Iris pigment epithelial cell (primary cell): ENCODE measurements around the gene ABCA9.
A peak's percentile ranks its signal among the peaks of the same experiment; 100 is the strongest.

Experiments used
- DNase-seq: peaks from one replicate; pipeline ENCODE4 v3.0.0-alpha.2; 2011; ENCODE audit warnings: low read depth

ABCA9 gene

DNA sequence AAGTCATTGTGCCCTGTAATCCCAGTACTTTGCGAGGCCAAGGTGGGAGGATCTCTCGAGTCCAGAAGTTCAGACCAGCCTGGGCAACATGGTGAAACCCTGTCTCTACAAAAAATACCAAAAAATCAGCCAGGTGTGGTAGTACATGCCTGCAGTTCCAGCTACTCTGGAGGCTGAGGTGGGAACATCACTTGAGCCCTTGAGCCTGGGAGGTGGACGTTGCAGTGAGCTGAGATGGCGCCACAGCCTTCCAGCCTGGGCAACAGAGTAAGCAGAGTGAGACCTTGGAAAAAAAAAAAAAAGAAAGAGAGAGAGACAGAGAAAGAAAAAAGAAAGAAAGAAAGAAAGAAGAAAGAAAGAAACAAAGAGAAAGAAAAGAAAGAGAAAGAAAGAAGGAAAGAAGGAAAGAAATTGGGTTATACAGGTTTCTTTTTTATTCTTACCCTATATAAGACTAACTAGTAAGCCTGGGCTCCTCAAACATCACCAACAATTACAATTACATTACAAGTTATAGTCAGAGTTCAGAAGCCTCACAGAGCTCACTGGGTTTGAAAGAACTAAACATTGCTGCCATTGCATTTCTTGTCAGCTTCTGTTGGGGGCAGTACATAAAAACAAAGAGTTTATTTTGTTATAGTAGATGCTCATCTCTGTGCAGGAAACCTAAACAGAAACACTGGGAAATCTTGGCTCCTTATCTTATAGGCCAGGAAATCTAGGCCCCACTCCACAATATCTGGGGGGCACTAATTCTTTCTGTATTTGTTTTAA, 6.7 kb upstream of the ABCA9 start:
- no peak for DNase-seq

DNA sequence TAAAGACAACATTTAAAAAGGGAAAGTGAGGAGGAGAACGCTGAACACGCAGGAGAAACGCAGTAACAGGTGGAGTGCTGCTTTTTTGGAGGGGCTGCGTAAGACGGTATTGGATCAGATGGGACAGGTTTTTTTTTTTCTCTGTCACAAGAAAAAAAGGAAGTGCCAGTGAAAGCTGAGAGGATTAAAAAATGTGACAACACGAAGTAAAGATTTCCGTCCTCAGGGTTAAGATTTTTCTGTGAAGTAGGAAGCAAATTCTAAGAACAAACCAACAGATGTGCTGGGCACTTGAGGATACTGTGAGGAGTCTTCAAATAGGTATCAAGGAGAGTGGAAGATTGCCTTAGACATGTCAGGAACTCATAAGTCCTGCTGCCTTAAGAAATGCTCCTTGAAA, 5.8 kb upstream of the ABCA9 start:
- DNase-seq, result no peak

DNA sequence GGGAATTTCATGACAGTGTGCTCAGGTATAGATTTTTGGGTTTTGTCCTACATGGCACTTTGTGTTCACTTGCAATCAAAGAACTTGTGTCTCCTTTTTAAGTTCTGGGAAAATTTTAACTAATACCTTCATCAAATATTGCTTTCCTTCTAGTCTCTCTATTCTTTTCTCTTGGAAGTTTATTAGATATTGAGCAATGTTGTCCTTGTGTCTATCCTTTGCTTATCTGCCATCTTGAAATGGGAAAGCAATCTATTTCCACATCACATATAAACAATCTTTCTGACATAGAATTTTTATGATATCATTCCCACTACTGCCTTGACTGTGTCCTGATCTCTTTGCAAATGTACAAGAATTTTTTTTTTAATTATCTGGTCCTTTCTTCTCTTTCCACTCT, 4.4 kb upstream of the ABCA9 start:
- DNase-seq, result no peak

DNA sequence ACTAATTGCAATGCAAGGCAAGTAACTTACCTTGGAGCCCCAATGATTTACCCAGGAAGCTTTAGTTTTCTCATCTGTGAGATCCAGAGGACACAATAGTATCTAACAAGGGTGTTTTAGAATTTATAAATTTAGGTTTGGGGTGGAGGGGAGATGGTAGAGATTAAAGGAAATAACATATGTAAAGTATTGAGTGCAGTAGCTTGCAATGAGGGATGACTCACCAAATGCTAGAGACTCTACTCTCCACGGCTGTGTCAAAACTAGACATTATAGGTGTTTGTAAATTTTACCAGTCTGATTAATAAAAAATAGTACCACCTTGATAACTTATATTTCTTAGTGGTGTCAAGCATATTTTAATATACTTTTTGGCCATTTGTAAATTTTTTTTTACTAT, 3.7 kb upstream of the ABCA9 start:
- DNase-seq, result no peak

DNA sequence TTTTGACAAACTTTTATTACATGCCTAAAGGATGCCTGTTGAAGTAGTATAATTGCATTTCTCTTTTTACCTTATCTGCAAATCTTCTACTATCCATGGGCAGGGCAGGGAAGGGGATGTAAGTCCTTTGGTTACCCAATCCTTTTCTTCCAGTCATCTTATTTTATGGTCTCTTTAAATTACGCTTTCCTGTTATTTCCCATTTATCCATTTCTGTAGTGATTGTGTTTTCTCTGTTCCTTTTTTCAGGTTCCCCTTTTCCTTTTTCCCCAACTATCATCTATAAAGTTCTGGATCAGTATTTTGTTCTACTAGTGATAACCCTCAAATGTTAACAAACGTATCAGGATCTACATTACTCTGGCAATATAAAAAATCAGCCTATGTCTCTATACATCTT, 3.3 kb upstream of the ABCA9 start:
- no peak for DNase-seq

DNA sequence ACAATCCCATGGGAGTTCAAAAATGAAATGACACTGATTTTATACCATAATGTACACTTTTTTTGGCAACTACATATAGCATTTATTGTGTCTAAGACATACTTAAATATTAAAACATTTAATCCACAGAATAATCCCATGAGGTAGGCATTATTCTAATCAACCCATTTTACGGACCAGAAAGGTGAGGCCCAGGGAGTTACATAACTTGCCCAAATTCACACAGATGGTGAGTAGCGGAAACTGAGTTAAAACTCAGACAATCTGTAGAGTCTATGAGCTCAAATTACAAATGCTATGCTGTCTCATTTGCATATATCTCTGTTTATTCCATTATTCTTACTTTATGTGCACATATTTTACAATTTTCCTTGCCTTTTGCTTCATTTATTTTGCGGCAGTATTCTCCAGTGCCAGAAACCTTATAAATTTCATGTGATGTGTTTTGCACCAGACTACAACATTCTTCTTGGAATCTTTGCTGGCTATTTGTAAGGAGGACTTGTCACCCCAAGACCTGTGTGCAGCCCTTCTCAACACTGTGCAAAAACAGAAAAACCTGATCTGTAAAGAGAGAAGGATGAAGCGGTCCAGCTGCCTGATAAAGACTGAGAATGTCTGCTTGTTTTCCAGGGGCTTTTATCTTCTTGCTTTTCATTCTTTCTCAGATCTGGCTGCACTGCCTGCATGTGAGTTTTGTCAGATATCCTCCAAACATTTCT, 2.3 kb upstream of the ABCA9 start:
- no peak for DNase-seq

DNA sequence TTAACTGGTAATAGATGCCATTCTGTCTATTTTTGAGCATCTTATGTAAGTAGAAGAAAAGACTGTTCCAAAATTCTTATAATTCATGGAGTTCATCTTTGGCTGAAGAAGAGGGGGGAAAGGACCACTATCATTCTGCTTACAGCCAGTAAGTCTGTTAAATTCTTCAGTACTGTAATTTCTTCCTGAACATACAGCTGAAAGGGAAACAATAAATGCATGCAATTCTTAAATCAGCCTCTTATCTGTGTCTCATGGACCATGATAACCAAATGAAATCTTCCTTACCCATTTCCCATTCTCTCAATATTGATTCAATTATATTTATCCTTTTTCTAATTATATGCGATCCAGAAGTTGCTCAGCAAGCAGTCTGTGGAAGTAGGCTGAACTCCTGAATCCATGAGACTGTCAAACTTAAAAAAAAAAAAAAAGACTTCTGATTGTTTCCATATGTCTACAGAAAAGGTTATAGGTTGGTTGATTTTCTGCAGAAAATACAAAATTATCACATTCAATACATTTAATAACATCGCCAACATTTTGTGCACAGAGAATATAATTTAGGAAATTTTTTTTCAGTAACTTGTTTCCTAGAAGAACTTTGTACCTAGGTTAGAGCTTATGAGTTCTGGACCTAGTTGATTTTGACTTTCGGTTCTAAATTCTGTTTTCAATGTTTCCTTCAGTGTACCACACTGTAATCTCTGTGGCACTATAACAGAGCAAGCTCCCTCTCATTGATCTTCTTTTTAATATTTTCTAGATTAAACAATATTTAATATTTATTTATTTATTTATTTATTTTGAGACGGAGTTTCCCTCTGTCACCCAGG, 1.2 kb upstream of the ABCA9 start:
- DNase-seq, result no peak

DNA sequence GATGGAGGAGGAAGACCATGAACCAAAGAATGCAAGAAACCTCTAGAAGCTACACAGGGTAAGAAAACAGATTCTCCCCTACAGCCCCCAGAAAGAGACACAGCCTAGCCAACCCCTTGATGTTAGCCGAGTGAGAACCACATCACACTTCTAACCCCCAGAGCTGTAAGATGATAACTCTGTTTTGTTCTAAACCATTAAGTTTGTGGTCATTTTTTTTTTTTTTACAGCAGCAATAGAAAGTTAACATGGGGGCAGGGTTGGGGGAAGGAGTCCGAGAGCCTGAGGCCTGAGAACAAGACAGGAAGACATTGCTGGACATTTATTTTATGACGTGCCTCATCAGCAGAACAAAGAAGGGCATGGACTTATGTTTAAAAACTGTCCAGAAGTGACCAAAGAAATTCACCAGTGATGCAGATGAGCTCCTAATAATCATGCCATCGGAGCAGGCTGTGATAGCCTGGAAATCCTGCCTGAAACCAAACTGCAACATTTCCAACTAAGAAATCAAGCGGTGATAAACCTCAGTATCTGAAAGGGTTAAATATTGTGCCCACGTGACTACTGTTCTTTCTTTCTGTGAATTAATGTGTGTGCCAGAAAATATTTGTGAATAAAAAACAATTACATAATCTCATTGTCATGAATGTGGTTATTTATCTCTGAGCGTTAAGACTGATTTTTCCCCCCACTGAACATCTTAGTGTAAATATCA, 1.1 kb downstream of the ABCA9 start:
- DNase-seq, result no peak

DNA sequence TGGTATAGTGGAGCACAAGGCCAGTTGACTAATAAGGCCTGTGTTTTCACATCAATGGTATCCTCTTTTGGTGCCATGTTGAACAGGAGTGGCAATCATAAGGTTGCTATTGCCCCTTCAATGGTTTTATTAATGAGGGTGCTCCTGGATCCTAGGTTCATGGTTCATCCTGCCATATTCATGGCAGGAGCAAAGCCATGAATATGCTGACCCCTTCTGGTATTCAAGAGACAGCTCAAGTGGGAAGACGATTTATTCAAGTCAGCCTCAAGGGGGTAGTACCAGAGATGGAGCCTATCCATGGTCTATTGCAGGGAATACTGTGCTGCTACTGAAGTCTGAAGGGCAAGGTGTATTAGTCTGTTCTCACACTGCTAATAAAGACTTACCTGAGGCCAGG, 2.6 kb downstream of the ABCA9 start:
- no peak for DNase-seq

DNA sequence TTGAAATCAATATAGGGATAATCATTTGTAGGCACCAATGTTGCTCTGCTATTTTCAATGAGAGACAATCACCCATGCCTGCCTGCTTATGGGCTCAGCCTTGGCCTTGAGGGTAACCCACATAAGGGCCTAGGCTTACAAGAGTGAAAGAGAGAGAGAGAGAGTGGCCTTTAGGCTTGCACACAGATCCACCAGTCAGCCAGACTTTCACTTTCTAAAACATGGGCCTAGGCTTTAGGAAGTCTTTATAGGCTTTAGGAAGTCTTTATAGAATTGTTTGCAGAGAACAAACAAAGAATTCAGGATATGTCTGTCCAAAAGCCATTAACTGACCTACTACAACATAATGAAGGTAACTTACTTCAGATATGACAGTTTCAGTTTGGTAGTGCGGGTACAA, 3.4 kb downstream of the ABCA9 start:
- no peak for DNase-seq

DNA sequence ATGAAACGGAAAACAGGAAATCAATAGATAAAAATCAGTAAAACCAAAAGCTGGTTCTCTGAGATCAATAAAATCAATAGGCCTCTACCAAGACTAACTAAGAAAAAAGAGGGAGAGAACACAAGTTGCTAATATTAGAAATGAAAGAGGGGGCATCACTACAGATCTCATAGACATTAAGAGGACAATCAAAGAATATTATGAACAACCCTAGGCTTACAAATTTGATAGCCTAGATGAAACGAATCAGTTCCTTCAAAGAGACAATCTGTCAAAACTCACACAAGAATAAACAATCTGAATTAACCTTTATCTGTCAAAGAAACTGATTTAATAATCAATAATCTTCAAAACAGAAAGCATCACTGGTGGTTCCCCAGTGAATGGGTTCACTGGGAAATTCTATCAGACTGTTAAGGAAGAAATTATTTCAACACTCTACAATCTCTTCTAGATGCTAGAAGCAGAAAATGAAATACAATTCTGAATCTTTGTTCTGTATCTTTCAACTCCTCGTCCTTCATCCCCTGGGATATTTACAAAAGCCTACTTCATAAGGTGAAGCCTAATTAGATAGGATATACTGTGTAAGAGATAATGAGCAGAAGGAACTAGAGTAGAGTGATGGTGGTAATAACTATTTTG, 4.4 kb downstream of the ABCA9 start:
- no peak for DNase-seq

DNA sequence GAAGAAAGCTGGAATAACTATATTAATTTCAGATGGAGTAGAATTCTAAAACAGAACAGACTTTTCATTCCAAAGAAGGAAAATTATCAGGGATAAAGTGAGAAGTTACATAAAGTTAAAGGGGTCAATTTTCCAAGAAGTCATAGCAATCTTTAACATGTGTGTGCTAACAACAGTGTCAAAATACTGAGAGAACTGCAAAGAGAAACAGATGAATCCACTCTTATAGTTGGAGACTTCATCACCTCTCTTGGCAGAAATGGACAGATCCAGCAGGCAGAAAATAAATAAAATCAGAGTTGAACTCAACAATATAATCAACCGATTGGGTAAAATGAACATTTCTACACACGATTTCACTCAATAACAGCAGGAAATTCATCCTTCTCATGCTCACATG, 5.4 kb downstream of the ABCA9 start:
- no peak for DNase-seq

DNA sequence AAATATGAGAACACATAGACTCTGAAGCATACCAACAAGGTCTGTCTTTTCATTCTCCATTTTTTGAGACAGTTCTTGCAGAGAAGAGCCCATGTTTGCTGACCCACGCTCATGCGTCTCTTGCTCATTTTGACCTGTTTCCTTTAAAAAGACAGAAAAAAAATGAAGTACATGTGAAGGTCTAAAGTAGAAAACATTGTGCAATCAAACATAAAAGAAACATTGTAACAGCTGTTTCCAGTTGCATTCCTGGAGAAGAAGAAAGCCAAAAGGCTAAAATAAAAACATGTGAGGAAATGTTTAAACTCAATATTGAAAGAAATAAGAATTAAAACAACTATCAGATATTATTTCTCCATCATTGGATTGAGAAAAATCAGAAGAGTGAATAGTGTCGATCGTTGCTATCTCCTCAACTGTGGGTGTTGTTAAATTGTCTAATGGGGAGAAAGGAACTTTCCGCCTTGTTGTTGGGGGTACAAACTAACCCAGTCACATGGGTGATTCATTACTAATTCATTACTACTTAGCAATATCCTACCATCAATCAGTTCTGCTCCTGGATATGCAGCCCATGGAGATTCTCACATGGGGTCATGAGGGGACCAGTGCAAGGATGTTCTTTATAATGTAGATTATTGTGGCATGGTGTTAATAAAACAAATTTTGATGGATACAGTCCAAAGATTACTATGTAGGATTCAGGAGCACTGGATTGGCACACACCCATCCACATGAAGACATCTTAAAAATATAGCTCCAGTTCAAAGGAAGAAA, 9.5 kb downstream of the ABCA9 start:
- peak; percentile 81 for DNase-seq

DNA sequence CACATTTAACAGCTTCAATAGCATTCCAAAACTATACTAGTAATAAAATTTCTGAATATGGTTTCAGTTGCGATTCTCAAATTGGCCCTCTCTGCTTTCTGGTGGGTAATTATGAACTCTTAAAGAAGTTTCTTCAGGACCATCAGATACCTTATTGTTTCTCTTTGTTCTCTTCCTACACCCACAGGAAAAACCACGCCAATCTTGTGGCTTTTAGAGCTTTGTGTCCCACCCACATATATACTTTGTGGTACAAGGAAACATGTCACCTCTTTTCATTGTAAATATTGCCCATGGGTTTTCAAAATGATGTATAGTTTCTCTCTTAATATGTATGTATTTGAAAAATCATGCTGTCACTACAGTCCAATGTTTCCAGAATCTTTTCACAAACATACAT, 12.1 kb downstream of the ABCA9 start:
- no peak for DNase-seq

DNA sequence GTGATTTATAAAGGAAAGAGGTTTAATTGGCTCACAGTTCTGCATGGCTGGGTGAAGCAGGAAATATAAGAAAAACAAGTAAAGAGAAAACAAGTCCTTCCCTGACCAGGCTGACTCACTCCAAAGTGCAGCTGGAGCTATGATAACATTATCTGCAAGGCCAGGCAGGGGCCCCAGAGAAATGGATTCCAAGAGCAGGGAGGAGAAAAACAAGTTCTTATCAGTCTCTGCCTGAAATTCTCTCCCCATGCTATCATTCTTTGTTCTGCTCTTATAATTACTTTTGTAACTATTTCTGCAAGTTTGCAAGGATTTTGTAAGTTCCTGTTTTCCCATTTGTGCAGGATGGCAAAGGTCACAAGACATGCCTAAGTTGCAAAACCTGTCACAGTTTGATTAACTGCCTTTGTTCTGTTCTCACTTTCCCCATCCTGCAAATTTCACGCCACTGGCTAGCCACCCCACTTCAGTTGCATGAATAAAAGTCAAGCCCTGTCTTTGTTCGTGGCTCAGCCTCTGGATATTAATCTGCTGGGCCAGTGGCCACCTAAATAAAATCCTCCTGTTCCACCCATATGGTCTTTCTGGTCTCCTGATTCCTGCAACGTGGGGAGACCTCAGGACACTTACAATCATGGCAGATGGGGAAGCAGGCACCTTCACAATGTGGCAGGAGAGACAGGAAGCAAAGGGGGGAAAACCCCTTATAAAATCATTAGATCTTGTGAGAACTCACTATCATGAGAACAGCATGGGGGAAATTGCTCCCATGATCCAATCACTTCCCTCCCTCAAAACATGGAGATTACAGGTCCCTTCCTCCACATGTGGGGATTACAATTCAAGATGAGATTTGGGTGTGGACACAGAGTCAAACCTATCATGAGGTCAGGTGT, 13.1 kb downstream of the ABCA9 start:
- DNase-seq, result peak; percentile 91

DNA sequence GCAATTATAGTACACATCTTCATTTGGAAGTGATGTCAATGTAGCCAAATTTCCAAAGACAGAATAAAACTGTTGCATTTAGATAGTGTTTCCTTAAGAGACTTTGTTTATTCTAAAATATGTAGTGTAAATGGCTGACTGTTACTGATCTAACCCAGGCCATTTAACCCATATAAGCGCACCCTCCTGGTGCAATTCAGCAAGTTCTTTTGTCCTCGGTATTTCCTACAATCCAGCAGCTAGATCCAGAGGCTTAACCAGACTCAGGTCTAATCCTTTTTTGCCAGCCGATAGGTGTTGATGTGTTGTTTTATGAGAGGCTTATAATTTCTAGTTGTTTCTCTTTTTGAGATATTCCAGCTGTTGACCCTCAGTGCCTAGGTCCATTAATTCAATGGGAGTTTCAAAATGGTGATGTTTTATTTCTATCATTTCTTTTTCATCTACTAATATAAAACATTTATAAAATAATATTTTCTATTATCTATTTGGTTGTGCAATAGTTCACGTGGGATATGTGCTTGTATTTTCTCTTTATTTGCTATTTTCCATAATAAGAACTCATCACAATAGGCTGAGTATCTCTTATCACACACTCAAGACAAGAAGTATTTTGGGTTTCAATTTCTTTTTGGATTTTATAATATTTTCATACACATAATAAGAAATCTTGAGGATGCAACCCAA, 14.5 kb downstream of the ABCA9 start:
- DNase-seq, result no peak

DNA sequence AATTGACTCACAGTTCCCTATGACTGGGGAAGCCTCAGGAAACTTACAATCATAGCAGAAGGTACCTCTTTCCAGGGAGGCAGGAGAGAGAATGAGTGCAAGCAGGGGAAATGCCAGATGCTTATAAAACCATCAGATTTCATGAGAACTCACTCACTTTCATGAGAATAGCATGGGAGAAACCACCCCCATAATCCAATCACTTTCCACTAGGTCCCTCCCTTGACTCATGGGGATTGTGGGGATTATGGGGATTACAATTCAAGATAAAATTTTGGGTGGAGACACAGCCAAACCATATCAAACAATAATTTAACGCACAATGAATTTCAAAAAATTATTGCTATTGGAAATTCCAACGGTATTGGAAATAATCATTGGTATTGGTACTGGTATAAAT, 15.1 kb downstream of the ABCA9 start:
- DNase-seq, result no peak

DNA sequence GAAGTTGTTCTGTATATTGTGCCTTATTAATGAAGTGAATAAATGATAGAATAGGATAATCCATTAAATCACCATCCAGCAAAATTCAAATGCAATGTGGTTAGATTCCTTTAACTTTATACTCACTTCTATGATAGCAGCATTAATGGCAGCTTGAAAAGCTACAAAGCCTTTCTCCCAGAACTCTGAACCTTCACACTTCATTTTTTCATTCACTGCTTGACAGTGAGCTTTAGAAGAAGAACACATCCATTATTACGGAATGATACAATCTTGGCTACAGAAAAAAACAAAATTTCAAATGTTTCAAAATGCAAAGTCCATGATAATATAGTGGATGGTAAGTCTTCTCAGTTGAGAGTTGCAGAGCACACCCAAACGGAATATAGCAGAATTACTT, 16.4 kb downstream of the ABCA9 start:
- no peak for DNase-seq

DNA sequence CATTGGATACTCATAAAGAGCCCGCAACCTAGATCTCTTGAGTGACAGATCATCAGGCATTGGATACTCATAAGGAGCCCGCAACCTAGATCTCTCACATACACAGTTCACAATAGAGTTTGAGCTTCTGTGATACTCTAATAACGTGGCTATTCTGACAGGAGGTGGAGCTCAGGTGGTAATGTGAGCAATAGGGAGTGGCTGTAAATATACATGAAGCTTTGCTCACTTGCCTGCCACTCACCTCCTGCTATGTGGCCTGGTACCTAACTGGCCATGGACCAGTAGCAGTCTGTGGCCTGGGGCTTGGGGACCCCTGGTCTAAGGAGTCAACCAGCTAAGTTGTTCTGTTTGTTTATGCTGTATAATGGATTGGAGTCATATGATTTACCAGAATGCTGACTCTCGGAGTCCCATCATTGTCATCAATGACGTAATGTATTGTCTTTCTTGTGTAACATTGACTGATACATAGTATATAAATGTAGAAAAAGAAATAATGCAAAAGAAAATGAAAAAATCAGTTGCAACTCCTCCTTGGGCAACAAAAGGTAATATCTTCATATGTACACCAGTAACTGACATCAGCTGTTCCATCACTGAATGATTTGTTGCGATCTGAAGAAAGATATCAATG, 17.5 kb downstream of the ABCA9 start:
- no peak for DNase-seq
